ENCODE results near the gene C1orf35.

C1orf35 gene

DNA sequence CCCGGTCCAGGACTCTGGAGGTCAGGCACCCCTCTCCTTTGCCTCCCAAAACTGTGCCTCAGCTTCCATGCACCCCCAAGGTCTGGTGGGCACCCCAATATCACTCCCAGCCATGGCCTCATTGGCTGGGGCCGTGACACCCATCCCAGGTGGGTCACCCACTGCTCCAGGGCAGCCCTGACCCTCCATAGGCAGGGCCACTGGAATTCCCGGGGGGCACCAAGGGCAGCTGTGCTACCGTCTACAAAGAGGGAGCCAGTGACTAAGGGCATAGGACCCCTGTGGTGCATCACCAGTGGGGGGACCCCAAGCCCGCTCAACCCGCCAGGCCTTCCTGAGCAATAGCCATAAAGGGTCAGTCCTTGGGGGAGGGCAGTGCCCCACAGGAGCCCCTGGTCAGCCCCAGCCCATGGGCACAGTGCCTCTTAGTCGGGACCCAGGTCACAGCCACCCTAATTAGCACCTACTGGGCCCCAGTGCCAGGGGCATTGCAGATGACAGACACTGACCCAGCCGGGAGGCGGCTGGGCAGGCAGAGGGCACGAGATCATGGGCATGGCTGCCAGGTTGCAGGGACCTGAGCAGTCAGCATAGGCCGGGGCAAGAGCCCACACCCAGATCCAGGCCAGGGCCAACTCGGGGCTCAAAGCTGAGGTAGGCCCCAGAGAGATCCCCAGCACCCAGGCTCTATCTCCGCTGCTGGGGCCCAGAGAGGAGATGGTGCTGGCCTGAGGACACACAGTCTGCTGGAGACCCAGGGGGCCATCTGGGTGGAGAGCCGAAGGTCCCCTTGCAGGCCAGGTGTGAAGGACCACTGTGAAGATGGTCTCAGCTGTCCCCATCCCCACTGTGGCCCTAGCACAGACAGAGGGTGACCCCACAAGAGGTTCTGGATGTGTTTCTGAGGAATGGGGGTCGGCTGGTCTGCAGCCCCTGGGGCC lies 39.6 kb downstream of the C1orf35 start:
- DNase-seq (ENCODE audit: low spot score): no peak

DNA sequence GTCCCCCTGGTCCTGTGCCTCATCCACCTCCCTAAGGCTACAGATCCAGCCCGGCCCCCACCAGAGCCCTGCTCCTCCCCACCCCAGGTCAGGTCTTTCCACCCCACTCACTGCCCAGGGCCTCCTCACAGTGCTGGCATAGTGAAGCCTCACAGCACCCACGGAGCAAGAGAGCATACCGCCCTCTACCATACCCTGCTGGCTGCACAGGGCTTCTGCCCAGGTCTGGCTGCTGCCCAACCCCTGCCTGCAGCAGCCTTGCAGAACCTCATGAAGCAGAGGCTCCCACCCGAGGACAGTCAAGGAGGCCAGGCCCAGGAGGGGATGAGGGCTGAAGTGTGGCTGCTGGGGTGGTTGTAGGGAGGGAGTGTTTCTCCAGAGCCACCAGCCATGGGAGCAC lies 40.3 kb downstream of the C1orf35 start:
- DNase-seq (ENCODE audit: low spot score): no peak

DNA sequence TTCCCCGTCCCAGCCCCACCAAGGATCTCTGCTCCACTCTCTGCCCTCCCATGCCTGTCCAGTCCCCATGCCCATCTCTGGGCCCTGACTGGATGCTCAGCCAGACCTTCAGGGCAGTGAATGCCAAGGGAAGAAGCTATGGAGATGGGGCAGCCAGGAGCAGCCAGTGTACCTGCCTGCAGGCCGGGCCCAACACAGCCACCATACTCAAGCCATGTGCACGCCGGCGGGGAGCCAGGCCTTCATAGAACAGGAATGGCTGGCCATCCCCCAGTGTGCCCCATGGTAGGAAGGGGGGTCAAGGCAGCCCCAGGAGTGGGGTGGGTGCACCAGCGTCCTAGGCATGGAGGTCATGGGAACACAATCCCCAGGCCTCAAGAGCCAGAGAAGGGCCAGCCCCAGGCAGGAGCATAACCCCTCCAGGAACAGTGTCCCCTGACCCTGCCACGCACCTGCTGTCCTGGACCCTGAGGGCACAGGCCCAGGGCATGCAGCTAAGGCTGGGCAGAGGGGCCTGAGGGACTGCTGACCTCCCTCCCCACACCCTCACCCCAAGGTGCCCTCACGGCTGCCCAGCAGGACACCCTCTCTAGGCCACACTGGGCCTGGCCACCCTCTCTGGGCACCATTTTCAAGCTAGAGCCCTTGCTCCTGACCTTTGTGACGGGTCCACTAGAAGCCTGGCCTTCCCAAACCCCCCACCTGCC lies 40.9 kb downstream of the C1orf35 start:
- no peak for DNase-seq (ENCODE audit: low spot score)

DNA sequence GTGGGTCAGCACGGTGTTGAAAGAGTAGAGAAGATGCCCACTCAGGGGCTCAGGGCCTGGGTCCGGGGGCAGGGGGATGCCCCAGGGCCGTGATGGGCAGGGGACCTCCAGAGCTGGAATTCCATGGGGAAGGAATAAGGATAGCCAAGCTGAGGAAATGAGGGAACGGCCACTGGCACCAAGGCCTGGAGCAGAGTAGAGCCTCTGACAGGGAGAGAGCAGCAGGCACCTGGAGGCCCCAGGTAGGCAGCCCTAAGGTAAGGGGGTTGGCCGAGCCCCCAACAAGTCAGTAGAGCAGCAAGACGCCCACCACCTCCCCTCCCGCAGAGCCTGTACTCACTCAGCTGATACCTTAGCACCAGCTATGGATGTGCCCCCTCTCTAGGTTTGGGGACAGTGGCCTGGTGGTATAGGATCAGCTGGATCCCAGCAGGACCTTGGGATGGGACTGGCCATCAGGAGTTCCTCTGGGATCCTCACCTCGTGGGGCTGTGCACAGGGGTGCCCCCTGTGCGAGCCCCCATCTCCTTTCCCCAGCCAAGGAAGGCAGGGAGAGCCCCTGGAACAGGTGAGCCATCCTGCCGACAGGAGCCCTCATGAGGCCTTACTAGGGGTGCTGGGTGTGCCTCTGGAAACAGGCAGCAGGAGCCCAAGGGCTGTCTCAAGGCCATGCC lies 41.6 kb downstream of the C1orf35 start:
- DNase-seq (ENCODE audit: low spot score): no peak

DNA sequence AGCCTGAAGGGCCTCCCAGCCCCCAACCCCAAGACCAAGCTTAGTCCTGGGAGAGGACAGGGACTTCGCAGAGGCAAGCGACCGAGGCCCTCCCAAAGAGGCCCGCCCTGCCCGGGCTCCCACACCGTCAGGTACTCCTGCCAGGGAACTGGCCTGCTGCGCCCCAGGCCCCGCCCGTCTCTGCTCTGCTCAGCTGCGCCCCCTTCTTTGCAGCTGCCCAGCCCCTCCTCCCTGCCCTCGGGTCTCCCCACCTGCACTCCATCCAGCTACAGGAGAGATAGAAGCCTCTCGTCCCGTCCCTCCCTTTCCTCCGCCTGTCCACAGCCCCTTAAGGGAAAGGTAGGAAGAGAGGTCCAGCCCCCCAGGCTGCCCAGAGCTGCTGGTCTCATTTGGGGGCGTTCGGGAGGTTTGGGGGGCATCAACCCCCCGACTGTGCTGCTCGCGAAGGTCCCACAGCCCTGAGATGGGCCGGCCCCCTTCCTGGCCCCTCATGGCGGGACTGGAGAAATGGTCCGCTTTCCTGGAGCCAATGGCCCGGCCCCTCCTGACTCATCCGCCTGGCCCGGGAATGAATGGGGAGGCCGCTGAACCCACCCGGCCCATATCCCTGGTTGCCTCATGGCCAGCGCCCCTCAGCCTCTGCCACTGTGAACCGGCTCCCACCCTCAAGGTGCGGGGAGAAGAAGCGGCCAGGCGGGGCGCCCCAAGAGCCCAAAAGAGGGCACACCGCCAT lies 42.5 kb downstream of the C1orf35 start:
- DNase-seq (ENCODE audit: low spot score): peak; percentile 39

DNA sequence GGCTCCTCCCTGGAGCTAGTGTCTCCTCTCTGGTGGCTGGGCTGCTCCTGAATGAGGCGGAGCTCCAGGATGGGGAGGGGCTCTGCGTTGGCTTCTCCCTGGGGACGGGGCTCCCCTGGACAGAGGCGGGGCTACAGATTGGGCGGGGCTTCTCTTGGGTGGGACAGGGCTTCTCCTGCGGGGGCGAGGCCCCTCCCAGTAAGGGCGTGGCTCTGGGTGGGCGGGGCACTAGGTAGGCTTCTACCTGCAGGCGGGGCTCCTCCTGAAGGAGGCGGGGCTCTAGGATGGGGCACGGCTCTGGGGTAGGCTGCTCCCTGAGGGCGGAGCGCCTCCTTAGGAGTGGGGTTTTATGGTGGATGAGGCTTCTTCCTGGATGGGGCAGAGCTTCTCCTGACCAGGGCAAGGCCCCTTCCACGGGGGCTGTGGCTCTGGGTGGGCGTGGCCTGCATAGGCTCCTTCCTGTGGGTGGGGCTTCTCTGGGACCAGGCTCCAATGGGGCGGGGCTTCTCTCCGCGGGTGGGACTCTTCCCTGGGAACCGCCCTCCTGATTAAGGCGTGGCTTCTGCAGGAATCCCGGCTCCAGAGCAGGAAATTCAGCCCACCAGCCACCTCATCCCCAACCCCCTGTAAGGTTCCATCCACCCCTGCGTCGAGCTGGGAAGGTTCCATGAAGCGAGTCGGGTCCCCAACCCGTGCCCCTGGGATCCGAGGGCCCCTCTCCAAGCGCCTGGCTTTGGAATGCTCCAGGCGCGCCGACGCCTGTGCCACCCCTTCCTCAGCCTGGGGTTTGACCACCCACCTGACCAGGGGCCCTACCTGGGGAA lies 43.3 kb downstream of the C1orf35 start:
- DNase-seq (ENCODE audit: low spot score): peak; percentile 93

DNA sequence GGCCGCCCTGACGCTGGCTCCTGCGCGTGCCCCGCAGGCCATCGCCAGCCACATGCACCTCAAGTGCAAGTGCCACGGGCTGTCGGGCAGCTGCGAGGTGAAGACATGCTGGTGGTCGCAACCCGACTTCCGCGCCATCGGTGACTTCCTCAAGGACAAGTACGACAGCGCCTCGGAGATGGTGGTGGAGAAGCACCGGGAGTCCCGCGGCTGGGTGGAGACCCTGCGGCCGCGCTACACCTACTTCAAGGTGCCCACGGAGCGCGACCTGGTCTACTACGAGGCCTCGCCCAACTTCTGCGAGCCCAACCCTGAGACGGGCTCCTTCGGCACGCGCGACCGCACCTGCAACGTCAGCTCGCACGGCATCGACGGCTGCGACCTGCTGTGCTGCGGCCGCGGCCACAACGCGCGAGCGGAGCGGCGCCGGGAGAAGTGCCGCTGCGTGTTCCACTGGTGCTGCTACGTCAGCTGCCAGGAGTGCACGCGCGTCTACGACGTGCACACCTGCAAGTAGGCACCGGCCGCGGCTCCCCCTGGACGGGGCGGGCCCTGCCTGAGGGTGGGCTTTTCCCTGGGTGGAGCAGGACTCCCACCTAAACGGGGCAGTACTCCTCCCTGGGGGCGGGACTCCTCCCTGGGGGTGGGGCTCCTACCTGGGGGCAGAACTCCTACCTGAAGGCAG lies 44.0 kb downstream of the C1orf35 start:
- DNase-seq (ENCODE audit: low spot score): no peak

DNA sequence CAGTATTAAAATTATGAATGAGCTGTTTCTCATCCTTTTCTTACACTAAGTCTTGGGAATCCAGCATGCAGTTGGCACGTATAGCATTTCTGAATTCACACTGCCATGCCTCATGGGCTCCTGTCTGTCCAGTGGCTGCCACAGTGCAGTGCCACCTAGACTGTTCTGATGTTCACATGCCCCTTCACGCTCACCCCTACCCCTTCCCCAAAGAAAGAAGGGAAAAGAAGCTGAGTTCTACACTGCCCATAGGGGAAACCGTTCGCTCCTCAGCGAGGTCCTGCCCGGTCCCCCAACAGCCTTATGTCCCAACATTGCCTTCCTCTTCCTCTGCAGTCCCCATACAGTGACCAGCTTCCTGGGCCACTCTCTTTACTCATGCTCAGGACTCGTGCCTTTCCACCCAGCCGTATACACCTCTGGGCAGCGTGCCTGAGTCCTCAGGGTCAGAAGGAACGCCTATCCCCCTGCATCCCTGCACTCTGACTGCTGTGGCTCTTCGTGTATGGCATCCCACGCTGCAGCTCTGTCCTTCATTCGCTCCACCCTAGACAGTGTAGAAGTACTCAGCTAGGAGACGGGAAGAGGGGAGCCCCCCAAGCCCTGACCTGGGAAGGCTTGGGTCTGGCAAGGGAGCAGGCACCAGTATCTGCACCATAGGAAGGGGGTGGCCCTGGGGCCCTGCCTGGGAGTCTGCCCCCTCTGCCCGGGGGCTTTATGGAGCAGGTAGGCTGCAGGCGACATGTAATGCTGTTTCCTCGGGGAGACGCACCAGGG lies 44.8 kb downstream of the C1orf35 start:
- no peak for DNase-seq (ENCODE audit: low spot score)
